Measurements from ENCODE around the gene MYOM1. TPM values are rescaled to one million over a fixed set of nuclear protein-coding genes. Genes with fewer than 3 reads are reported as not detected.

MYOM1 gene
- total and polyA plus RNA-seq, 2 donors (not counting 3 experiments of a cell fraction or from before 2014, with no cell fraction given): 0.08 TPM; not detected in 1

GRCh38 chr18:3224223-3224622, 4.5 kb upstream of the MYOM1 start:
- FAIRE-seq: no peak
- Histone ChIP-seq H3K9me1 (replicated peaks; ENCODE audit: control insufficient read depth, extremely low read depth, insufficient read depth, low read length) (no peaks in the 10 kb centered on the region), H3K4me1 (ENCODE audit: control insufficient read depth, extremely low read depth, insufficient read depth, low read length) (no peaks in the 10 kb centered on the region), H3K4me3 (replicated peaks in 1 of 3; ENCODE audit: insufficient read depth in 1 of 3, low read depth in 1 of 3, low read length in 3 of 3) (no peak overlapping the region), H3K79me2 (ENCODE audit: control insufficient read depth, insufficient read depth, low read length) (no peaks in the 10 kb centered on the region), H3K9me3 (replicated peaks; ENCODE audit: control insufficient read depth, insufficient read depth, low read length) (no peaks in the 10 kb centered on the region), H3K27me3 (ENCODE audit: control insufficient read depth in 2 of 2, insufficient read depth in 2 of 2, low read length in 2 of 2) (peaks cover 3 to 4% of the 10 kb centered on the region in 2 experiments), H3K27ac (ENCODE audit: insufficient read depth, low read depth, low read length) (no peak overlapping the region), H3K36me3 (ENCODE audit: control insufficient read depth in 2 of 2, extremely low read depth in 1 of 2, insufficient read depth in 2 of 2, low read length in 2 of 2) (no peaks in the 10 kb centered on the region), H3K4me2 (ENCODE audit: insufficient read depth, low read length) (no peak overlapping the region), H2AFZ (ENCODE audit: low read depth, low read length) (no peak overlapping the region), H3K9ac (replicated peaks; ENCODE audit: extremely low read depth, insufficient read depth, low read length) (no peak overlapping the region), H4K20me1 (replicated peaks; ENCODE audit: control insufficient read depth, extremely low read depth, insufficient read depth, low read length) (no peaks in the 10 kb centered on the region)
- POLR2A ChIA-PET: no interaction called here
- CTCF ChIA-PET: interaction anchor here (0.7 kb wide), 1 partner anchor 406 kb away, joined by 4 read pairs; no protein-coding TSS in a partner anchor
- dilution Hi-C loops (cut with MboI; ENCODE audit: extremely low pct_ligation_motif_present, low sequenced_read_pairs) (no loop called here), intact Hi-C loops (cut with micrococcal nuclease) (no loop called here)
- BruUV-seq (replicated peaks): no TSS peak
- DNase-seq (ENCODE audit: low read depth, low spot score): no peak
- TF ChIP-seq POLR2AphosphoS5 (IDR thresholded peaks at IDR 0.05; ENCODE audit: insufficient read depth, low read depth, low read length) (no peak), MYC (IDR thresholded peaks at IDR 0.05; ENCODE audit: low read depth, low read length) (no peak), EZH2 (IDR thresholded peaks at IDR 0.05; ENCODE audit: borderline replicate concordance, low read depth, low read length, severe bottlenecking) (no peak), POLR2A (IDR thresholded peaks at IDR 0.05; ENCODE audit: low read depth, low read length) (no peak), MAX (IDR thresholded peaks at IDR 0.05; ENCODE audit: insufficient read depth, insufficient read length) (no peak), GATA2 (IDR thresholded peaks at IDR 0.05; ENCODE audit: insufficient read depth, insufficient read length, low read depth, low read length) (no peak), JUN (IDR thresholded peaks at IDR 0.05; ENCODE audit: borderline replicate concordance, insufficient read depth, insufficient read length, low read depth) (no peak), FOS (IDR thresholded peaks at IDR 0.05; ENCODE audit: borderline replicate concordance, insufficient read depth, low read length) (no peak), CTCF (IDR thresholded peaks at IDR 0.05; ENCODE audit: extremely low read depth in 1 of 2, insufficient read depth in 1 of 2, low read depth in 1 of 2, low read length in 2 of 2) (no peak)
